ENCODE data around the gene OGFOD3.
"Not testable (repeated sequence)": the region's sequence is repeated elsewhere in the genome, so short reads cannot be mapped to it uniquely, and the experiment has no call there.

The OGFOD3 gene

DNA sequence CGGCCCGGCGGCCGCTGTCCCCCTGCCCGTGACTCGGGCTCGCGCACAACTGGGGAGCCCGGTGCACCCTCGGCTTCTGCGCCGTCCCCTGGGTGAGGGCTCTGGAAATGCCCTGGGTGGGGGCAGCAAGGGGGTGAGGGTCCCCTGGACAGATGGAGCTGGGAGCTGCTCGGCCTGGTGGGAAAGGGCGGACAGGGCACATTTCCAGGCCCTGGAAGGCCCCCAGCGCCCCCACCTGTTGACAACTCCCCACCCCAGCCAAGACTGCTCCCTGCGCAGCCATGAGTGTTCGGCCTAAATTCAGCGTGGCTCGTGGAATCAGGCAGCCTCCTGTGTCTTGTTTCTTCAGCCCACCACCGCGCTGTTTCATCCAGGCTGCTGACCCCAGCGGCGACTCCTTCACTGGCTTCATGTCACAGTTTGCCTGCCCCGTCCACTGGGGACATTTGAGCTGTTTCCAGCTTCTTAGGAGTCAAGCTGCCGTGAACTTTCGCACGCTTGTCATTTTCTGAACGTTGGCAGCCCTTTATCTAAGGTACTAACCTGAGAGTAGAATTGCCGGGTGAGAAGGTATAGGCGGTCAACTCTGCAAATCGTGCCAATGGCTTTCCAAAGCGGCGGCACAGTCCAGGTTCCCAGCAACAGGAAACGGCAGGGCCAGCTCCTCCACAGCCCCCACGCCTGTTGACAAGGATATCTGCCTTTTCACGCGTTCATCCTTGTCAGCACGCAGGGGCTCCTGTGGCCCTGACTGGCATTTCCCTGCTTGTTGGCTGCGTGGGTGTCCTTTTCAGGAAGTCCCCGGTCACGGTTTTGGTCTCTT, 45.9 kb downstream of the OGFOD3 start:
- DNase-seq, result no peak

DNA sequence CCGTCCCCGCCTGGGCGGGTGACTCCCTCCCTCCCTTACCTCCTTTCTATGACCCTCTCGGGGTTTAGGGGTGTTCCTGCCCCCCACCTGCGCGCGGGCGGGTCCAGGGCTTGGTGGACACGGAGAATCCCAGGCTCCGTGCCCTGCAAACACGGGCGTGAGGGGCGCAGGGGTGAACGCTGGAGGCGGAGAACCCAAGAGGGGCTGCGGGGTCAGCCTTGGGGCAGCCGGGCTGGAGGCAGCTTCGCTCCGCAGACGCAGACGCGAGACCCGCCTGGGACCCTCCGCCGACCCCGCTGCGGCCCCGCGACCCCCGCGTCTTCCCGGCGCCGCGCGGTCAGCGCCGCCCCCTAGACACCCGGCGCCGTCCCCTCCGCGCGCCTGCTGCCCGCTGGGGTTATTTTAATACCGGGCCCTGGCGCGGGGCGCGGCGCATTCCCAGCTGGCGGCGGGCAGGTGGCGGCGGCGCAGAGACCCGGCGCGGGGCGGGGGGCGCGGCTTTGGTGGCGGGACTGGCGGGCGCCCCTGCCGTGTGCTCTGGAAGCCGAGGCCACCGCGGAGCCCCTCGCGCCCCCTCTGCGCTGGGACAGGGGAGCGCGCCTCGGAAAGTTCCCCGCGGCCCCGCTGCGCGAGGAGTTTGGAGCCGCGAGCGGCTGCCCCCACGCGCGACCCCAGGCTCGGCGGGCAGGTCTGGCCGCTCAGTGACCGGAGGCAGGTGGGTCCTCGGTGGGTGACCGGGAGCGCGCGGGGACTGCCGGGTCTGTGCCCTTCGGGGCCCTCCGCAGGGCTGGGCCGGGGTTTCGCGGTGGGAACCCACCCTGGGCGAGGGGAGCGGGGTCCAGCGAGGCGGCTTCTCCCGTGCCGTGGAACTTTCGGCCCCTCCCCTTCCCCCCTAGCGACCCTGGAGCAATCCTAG, 46.8 kb downstream of the OGFOD3 start, which contains the start of gene UTS2R:
Gene UTS2R, plus strand, starts transcription at position 433 of the 916 bp plus-strand sequence. CDS start 2,560 bp downstream, outside the sequence.
- no peak for DNase-seq

DNA sequence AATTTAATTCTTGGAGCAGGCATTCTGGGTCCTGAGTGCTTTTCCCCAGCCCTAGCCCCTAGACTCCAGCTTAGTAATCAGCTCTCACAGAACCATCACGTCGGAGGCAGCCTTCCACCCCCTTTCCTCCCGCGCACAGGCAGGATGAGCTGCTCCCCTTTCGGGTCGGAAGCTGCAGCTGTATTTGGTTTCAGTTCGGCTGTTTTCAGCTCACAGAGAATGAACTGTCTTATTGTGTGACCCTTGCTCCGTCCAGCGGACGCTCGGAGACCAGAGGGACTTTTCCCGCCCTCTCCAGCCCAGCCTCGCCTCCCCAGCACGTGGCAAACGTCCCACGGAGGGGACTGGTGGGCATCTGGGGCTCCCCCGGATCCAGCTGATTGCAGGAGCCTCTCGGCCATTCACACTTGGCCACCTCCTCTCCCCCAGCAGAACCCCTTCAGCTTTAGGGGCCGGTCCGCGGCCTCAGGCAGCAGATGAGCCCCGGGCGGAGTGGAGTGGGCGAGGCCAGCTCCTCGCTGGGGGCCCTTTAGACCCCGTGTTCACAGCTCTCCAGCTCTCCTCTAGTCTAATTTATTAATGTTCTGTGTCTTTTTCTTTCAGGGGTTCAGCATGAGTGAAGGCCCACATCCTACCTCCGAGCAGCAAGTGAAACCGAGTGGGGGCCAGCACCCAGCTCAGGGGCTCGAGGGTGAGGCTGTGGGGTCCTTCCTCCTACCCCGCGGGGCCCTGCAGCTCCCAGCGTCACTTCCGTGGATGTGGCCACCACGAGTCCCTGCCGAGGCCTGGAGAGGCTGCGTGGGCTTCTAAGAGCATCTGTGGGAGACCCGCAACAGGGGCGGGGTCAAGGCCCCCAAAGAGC, 47.7 kb downstream of the OGFOD3 start:
- DNase-seq, result no peak

DNA sequence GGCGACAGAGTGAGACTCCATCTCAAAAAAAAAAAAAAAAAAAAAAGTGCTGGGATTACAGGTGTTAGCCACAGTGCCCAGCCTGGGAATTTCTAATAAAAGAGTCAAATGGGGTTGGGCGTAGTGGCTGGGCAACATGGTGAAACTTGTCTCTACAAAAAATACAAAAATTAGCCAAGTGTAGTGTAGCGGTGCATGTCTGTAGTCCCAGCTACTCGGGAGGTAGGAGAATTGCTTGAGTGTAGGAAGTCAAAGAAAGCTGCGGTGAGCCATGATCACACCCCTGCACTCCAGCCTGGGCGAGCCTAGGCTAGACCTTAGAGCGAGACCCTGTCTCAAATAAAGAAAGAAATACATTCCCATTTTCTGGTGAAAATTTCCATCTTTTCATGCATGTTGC, 49.2 kb downstream of the OGFOD3 start:
- no peak for DNase-seq

DNA sequence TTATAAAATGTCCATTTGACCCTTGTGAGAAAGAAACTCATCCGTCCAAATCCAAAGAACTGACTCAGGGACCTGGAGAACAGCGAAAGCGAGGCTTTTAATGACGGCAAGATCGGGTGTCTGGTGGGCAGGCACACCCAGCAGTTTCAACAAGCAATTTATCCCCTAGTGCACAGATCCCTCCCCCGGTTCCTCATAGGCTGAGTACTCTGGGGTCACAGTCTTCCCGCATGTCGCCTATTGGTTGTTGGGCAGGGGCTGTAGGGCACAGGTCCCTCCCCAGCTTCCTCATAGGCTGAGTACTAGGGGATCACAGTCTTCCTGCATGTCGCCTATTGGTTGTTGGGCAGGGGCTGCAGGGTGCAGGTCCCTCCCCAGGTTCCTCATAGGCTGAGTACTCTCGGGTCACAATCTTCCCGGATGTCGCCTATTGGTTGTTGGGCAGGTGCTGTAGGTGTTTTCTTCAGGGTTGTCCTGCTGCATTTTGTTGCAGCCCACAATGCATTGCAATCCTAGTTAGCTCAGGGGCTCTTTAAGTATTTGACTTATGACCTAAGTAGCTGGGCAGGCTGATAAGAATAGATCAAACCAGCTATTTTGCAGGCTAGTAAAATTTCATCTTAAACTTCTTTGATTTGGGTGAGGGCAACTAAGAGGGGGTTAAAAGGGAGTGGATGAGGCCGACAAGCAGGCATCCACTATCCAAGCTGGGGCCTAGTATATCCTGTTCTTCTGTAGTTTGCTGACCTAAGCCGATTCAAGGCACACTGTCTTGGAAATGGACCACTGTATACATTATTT, 50.5 kb downstream of the OGFOD3 start:
- DNase-seq, result no peak

DNA sequence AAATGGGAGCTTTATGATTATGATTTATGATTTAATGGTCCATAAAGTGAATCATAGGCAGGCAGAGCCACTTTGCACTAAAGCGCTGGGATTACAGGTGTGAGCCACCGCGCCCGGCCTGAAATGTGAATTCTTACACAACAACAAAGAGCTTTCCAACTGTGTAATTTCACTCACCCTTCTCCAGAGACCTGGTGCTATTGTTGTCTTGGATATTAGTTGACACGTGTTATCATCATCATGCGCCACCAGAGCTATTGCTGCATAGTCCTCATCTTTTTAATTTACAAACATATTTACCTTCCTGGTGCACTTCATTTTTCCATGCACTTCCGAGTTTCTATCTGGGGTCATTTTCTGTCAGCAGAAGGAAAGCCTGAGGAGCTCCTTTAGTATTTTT, 51.6 kb downstream of the OGFOD3 start:
- no peak for DNase-seq

DNA sequence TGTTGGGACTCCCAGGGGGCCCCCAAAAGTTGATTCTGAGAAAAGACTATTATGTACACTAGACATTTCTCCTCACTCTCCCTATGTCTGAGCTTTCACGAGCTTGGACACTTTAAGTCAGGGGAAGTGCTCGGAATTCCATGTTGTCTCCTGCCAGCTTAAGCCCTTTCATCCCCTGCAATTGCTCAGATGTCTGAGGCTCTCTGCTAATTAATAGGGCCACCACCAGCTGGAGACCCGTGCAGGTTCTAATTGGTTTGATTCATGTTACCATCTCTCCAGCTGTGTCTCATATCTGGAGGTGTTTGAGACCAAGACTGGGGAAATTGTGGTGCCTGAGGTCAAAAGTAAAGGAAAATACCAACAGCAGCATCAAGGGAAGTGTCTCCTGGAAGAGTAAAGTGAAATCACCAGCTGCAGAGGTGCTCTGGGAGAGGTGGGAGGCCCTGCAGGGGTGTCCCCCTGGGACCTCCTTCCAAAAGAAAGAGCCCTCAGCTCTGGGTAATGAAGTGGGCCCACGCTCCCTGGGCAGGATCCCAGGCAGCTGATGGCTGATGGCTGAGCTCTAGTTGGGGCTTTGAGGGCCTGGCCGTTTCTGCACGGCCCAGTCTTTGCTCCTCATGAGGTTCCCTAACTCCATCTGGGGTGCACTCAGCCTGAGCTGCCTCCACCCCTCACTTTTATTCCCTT, 52.6 kb downstream of the OGFOD3 start:
- DNase-seq, result no peak

DNA sequence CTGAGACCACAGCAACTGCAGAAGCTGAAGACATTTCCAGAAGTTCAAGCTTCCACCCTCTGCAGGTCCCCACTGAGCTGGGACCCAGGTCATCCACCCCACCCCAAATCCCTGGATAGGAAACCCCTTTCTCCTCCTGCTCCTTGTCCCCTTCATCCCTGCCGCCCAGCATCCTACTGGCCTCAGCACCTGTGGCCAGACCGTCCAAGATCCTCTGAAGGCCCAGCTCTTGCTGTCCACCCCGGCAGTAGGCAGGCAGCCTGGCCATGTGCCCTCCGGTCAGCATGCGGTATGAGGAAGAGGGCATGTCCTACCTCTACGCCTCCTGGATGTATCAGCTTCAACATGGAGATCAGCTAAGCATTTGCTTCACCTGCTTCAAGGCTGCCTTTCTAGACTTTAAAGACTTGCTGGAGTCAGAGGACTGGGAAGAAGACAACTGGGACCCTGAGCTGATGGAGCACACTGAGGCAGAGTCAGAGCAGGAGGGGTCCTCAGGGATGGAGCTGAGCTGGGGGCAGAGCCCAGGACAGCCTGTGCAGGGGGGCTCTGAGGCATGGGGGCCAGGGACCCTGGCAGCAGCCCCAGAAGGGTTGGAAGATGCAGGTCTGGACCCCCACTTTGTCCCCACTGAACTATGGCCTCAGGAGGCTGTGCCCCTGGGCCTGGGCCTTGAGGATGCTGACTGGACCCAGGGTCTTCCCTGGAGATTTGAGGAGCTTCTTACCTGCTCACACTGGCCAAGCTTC, 56.3 kb downstream of the OGFOD3 start:
- no peak for DNase-seq

DNA sequence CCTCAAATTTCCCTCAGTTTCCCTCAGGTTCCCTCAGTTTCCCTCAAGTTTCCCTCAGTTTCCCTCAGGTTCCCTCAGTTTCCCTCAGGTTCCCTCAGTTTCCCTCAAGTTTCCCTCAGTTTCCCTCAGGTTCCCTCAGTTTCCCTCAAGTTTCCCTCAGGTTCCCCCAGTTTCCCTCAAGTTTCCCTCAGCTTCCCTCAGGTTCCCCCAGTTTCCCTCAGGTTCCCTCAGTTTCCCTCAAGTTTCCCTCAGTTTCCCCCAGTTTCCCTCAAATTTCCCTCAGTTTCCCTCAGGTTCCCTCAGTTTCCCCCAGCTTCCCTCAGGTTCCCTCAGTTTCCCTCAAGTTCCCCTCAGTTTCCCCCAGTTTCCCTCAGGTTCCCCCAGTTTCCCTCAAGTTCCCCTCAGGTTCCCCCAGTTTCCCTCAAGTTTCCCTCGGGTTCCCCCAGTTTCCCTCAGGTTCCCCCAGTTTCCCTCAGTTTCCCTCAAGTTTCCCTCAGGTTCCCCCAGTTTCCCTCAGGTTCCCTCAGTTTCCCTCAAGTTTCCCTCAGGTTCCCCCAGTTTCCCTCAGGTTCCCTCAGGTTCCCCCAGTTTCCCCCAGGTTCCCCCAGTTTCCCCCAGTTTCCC, 58.8 kb downstream of the OGFOD3 start:
- DNase-seq, result not testable (repeated sequence)

DNA sequence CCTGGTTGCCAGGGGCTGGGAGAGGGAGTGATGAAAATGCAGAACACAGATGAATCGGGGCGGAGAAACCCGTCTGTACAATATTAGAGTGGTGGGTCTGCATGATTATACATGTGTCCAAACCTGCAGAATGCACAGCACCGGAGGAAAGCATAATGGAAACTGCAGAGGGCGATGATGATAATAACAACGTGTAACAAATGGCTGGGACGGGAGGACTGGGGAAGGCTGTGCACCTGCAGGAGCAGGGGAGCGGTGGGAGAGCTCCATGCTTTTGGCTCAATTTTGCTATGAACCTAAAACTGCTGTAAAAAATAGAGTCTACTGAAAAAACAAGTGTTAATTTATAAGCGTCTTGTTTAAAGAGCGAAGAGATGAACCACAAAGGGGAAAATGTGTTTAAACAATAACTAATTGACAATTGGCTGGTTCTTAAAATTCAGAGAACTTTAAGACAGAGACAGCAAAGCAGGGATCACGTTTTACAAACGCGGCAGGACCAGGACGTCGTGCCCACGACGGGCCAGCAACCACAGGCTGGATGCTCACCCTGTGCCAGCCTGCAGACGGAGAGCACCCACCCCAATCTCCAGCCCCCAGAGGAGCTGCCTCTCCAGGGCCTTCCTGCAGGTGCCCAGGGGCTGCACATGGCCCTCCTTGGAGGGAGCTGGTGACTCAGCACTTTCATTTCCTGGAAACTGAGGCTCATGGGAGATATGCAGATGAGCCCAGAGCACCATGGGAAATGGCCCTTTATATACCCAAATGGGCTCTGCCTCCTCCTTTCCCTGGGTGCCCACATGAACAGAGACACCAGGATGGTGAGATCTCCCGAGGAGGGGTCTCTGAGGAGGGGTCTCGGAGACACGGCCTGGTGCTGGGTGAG, 59.7 kb downstream of the OGFOD3 start, which contains the start of gene TEX19:
Gene TEX19, plus strand, starts transcription at position 783 of the 886 bp plus-strand sequence. CDS start 2,904 bp downstream, outside the sequence.
- no peak for DNase-seq

DNA sequence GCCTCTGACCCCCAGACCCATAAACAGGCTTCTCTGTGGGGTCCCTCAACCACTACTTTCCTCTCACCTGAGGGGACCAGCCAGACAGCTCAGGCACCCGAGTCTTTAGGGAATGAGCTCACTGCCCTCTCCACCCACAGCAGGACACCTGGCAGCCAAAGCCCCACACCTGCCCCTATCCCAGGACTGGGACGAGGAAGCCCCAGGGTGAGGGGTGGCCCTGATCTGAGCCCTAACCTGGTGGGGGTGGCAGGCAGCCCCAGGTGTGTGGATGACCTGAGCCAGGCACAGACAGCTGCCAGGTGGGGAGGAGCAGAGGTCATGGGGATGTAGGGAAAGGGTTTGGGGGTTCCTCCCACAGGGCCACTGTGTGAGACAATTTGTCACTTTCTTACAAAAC, 61.0 kb downstream of the OGFOD3 start:
- no peak for DNase-seq

DNA sequence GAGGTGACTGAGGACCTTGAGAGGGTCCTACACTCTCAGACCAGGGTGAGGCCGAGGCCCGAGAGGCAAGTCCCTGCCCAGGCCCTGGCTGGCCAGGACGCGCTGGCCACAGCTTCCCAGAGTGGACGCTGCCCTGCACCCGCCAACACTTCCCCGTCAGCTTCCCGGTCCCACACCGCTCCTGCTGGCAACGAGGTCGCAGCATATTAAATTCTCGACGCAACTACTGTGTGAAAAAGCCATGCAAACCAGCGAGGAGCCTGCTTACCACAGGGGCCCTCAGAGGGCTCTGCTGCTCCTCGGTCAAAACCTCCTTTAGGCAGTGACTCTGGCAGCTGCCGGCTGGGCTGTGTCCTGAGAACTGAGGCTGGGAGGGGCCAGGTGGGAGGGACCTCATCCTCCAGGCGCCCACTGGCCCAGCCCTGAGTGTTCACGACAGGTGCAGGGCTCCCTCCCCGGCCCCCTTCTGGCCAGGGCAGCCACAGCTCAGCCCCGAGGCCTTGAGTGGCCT, 61.5 kb downstream of the OGFOD3 start:
- DNase-seq, result no peak

DNA sequence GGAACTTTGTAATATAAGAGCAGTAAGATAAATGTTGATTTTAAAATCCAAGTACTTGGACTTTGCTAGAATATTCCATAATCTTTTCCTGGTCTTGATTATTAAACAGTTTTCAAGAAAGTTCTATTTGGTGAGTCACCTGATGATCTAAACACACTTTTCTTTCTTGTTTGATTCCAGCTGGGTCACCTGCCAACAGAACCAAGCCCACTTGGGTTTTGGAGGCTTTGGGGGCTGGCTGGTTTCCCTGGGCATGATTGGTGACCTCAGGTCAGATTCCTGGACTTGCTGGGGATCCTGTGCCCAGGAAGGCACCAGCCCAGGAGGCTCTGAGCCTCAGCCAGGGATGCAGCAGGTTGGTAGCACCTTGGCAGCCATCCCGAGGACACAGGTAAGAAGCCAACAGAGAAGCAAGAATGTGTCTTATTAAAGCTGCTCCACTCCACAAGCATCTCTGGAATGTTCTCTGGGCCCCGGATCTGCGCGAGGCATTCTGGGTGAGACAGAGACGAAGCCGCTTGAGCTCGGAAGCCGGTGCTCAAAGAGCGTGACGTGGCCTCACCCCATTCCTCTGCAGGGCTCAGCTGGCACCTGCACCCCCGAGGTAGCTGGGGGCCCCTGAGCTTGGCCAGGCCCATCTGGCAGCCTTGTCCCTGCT, 62.5 kb downstream of the OGFOD3 start:
- no peak for DNase-seq

DNA sequence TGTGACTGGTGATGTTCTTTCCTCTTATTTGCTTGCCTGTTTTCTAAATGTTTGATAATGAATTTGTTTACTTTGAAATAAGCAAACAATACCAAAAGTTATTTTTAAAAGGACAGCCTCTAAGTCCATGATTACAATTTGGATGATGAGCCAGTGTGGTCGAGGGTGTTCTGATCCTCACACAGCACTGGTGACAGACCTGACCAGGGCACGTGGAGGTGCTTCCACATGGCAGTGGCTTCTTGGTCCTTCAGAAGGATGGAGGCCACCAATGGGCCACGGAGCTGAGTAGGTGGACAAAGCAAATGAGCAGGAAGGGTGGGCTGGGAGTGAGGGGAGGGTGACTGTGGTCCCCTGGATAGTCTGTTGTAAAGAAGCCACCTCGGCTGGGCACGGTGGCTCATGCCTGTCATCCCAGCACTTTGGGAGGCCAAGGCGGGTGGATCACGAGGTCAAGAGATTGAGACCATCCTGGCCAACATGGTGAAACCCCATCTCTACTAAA, 63.5 kb downstream of the OGFOD3 start:
- no peak for DNase-seq

DNA sequence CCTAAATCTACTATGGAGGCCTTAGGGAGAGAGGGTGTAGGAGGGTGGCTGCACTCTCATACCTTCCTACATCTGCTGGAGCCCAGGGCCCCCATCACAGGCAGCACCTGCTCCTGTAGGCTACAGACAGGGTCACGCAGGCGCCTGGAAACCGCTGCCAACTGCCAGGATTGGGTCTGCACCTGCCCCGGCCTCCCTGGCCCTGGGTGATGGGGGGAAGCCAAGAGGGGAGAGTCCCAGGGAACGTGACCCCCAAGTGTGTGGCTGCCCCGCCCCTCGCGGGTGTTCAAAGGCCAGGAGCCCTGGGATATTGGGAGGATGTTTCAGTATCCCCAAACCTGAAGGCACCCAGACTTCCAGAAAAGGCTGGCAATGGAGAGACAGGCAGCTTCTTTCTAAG, 64.9 kb downstream of the OGFOD3 start:
- DNase-seq, result no peak

DNA sequence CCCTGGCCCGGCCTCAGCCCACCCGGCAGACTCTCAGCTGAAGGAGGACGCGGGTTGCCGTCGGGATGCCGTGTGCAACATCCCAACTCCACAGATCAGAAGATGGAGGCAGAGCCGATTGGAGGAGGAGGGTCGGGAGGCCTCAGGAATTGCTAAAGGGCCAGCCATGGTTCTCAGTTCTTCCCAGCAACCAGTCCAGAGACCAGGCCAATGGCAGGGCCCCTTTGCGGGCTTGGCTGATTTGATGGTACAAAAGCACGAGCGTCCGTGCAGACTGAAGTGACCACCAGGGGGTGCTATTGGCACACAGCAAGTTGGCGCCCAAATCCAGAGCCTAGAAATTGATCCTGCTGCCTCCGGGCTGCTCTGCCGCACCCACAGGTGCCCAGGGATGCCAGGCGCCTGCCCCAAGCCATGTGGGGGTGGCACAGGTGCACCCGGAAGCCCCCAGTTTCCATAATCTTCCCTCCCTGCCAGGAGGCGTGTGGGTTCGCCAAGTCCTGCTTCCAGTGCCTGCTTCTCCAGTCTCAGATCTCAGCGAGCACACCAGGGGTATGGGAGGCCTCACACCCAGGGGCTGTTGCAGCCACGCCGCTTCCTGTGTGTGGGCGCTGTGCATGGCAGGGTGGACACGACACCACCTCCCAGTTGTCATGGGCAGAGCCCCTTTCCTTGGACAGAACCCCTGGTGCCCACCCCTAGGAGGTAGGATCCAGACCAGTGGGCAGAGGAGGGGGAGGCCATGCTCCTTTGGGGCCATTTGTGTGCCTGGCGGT, 66.5 kb downstream of the OGFOD3 start:
- peak; percentile 34 to 71 for DNase-seq

DNA sequence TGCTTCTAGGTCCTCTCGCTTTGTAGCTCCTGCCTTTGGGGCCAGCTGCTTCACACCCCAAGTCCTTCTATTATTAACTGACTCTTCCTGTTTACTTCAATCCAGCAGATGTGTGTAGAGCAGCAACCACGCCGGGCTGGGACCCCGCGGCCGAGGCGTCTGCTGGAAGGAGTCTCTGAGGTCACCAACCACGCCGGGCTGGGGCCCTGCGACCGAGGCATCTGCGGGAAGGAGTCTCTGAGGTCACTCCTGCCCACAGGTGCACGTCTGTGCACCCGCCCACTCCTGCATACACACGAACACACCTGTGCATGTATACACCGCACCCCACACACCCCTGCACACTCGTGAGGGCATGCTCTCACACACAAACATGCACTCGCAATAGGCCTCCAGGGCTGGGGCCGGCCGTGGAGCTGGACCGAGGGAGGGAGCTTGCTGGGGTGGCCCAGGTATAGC, 67.1 kb downstream of the OGFOD3 start:
- no peak for DNase-seq

Data from SW 1271 (cell line).